HEK293T (cell line): Measurements from ENCODE around the gene DNAL4.

ENCODE experiments used
- CTCF ChIA-PET: fragments of 350-600 bp; formaldehyde crosslinking; extraction: SDS; loops from one replicate; lab custom pipeline; 2021; ENCODE audit warnings: antibody characterized with exemption, inconsistent platforms; lab: Yijun Ruan, JAX
- POLR2A ChIA-PET: fragments of 350-600 bp; formaldehyde crosslinking; extraction: SDS; loops from one replicate; lab custom pipeline; 2020; ENCODE audit warnings: antibody characterized with exemption, inconsistent platforms; lab: Yijun Ruan, JAX
- DNase-seq: peaks from one replicate; pipeline ENCODE4 v3.0.0; 2012; ENCODE audit warnings: mixed read lengths; ENCODE audit errors: extremely low spot score
- ARNT ChIP-seq: fragments of 450-650 bp; IDR thresholded peaks from 2 replicates; pipeline ENCODE4 v1.6.1; 2017; ENCODE audit warnings: mild to moderate bottlenecking
- BHLHE40 ChIP-seq: fragments of 450-650 bp; IDR thresholded peaks from 2 replicates; pipeline ENCODE4 v1.6.1; 2016; ENCODE audit warnings: mild to moderate bottlenecking, moderate library complexity, borderline replicate concordance
- CTBP1 ChIP-seq: fragments of 450-650 bp; IDR thresholded peaks from 2 replicates; pipeline ENCODE4 v1.6.1; 2016; ENCODE audit warnings: borderline replicate concordance
- ELF4 ChIP-seq: fragments of 450-650 bp; IDR thresholded peaks from 2 replicates; pipeline ENCODE4 v1.6.1; 2017; ENCODE audit warnings: antibody characterized with exemption
- FOXA1 ChIP-seq: fragments of 450-650 bp; IDR thresholded peaks from 2 replicates; pipeline ENCODE4 v1.6.1; 2016; ENCODE audit warnings: mild to moderate bottlenecking
- FOXK2 ChIP-seq: fragments of 450-650 bp; IDR thresholded peaks from 2 replicates; pipeline ENCODE4 v1.6.1; 2016; ENCODE audit warnings: mild to moderate bottlenecking
- FOXM1 ChIP-seq: fragments of 450-650 bp; IDR thresholded peaks from 2 replicates; pipeline ENCODE4 v1.6.1; 2017; ENCODE audit warnings: mild to moderate bottlenecking, borderline replicate concordance
- HDGF ChIP-seq: fragments of 450-650 bp; IDR thresholded peaks from 2 replicates; pipeline ENCODE4 v1.6.1; 2017; ENCODE audit warnings: antibody characterized with exemption, borderline replicate concordance
- L3MBTL2 ChIP-seq: fragments of 450-650 bp; conservative IDR thresholded peaks from 2 replicates; pipeline ENCODE4 v1.6.1; 2016; ENCODE audit warnings: mild to moderate bottlenecking
- LEF1 ChIP-seq: fragments of 450-650 bp; IDR thresholded peaks from 2 replicates; pipeline ENCODE4 v1.6.1; 2017; ENCODE audit warnings: mild to moderate bottlenecking, borderline replicate concordance
- NFRKB ChIP-seq: fragments of 450-650 bp; IDR thresholded peaks from 2 replicates; pipeline ENCODE4 v1.6.1; 2016; ENCODE audit warnings: mild to moderate bottlenecking, moderate library complexity
- PKNOX1 ChIP-seq: fragments of 450-650 bp; IDR thresholded peaks from 2 replicates; pipeline ENCODE4 v1.6.1; 2016
- SP1 ChIP-seq: fragments of 450-650 bp; IDR thresholded peaks from 2 replicates; pipeline ENCODE4 v1.6.1; 2017
- SUZ12 ChIP-seq: fragments of 450-650 bp; IDR thresholded peaks from 2 replicates; pipeline ENCODE4 v1.6.1; 2016; ENCODE audit warnings: mild to moderate bottlenecking
- TARDBP ChIP-seq: fragments of 450-650 bp; IDR thresholded peaks from 2 replicates; pipeline ENCODE4 v1.6.1; 2016
- ZNF384 ChIP-seq: fragments of 450-650 bp; IDR thresholded peaks from 2 replicates; pipeline ENCODE4 v1.6.1; 2016

Gene DNAL4

DNA sequence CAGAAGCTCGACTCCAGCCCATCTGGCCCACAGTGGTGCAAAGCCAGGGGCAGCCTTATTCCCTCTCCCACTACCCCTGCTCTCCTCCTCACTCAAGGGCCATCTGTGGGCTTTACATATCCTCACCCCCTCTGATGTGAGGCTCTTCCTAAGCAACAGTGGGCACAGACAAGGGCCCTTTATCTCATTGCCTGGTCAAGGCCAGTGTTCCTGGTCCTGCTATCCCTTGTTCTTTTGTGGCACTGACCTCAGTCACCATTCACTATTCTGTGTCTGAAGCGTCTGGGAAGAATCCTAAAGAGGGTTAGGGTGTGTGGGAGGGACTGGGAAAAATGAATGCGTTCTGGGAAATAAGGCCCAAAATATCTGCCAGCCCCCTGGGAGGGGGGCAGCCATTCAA, 7.3 kb downstream of the DNAL4 start:
- TF ChIP-seq HDGF (no peak), FOXK2 (no peak), ZNF384 (no peak), PKNOX1 (no peak), NFRKB (no peak), CTBP1 (no peak), TARDBP (no peak), SUZ12 (no peak), L3MBTL2 (no peak)
- POLR2A ChIA-PET = no interaction called here
- no peak for DNase-seq
- CTCF ChIA-PET = no interaction called here

- DNase-seq = no peak
- POLR2A ChIA-PET = no interaction called here
- CTCF ChIA-PET = interaction anchor here (2.2 kb wide), 1 partner anchor 16 kb away, joined by 7 read pairs; no protein-coding TSS in a partner anchor
- no peak for TF ChIP-seq CTBP1
- no peak for TF ChIP-seq NFRKB
- TF ChIP-seq BHLHE40 = no peak
- TF ChIP-seq LEF1 = no peak
These were observed 9.1 kb downstream of the DNAL4 start for GRCh38 chr22:38784856-38785255.

- CTCF ChIA-PET = interaction anchor here (2.2 kb wide), 1 partner anchor 15 kb away, joined by 7 read pairs; no protein-coding TSS in a partner anchor
- POLR2A ChIA-PET = no interaction called here
- DNase-seq = no peak
- no peak for TF ChIP-seq ELF4
- no peak for TF ChIP-seq HDGF
- no peak for TF ChIP-seq NFRKB
- TF ChIP-seq TARDBP = no peak
- no peak for TF ChIP-seq PKNOX1
- TF ChIP-seq CTBP1 = no peak
- TF ChIP-seq FOXM1 = no peak
- TF ChIP-seq BHLHE40 = no peak
- no peak for TF ChIP-seq ZNF384
These were observed 9.9 kb downstream of the DNAL4 start for GRCh38 chr22:38784035-38784434.

- ChIA-PET POLR2A (no interaction called here), CTCF (no interaction called here)
- no peak for TF ChIP-seq ARNT
- no peak for TF ChIP-seq ELF4
- TF ChIP-seq FOXM1 = no peak
- no peak for TF ChIP-seq FOXK2
- TF ChIP-seq FOXA1 = no peak
- TF ChIP-seq SUZ12 = no peak
- no peak for TF ChIP-seq LEF1
- TF ChIP-seq SP1 = no peak
- TF ChIP-seq HDGF = no peak
- TF ChIP-seq ZNF384 = no peak
- TF ChIP-seq L3MBTL2 = no peak
- no peak for TF ChIP-seq TARDBP
- no peak for DNase-seq
These were observed 10.8 kb downstream of the DNAL4 start for GRCh38 chr22:38783095-38783615.

- CTCF ChIA-PET = interaction anchor here (0.6 to 1.0 kb wide), 2 partner anchors 14 to 339 kb away, joined by 3 read pairs; no protein-coding TSS in a partner anchor
- DNase-seq = no peak
These were observed 11.4 kb downstream of the DNAL4 start for GRCh38 chr22:38782402-38783094.

More at GRCh38 chr22:38782402-38783094, 11.4 kb downstream of the DNAL4 start:
- POLR2A ChIA-PET = no interaction called here
- TF ChIP-seq NFRKB (no peak), SUZ12 (no peak), ELF4 (no peak), HDGF (no peak), TARDBP (no peak), FOXA1 (no peak), ARNT (no peak), CTBP1 (no peak), ZNF384 (no peak), BHLHE40 (no peak), SP1 (no peak), LEF1 (no peak), FOXK2 (no peak), PKNOX1 (no peak), FOXM1 (no peak), L3MBTL2 (no peak)
